Upper lobe of right lung (tissue), 1 donor: ENCODE results near the gene NTM. TPM values are rescaled to one million over a fixed set of nuclear protein-coding genes. Genes with fewer than 3 reads are reported as not detected.

Experiments
- ATAC-seq: fragments of 200-7000 bp; cut with Tn5 transposase; one replicate; pipeline ENCODE4 v1.9.1; 2020; ENCODE audit warnings: mild to moderate bottlenecking, moderate library complexity
- DNase-seq: peaks from one replicate; pipeline ENCODE4 v3.0.0-alpha.2; 2020
- H3K27ac ChIP-seq: fragments of 200-600 bp; one replicate; pipeline ENCODE4 v1.8.0; 2022
- H3K27me3 ChIP-seq: fragments of 200-600 bp; one replicate; pipeline ENCODE4 v1.8.0; 2022; ENCODE audit warnings: mild to moderate bottlenecking
- H3K36me3 ChIP-seq: fragments of 200-600 bp; one replicate; pipeline ENCODE4 v1.8.0; 2022
- H3K4me1 ChIP-seq: fragments of 200-600 bp; one replicate; pipeline ENCODE4 v1.8.0; 2022
- H3K4me3 ChIP-seq: fragments of 200-600 bp; one replicate; pipeline ENCODE4 v1.8.0; 2022; ENCODE audit warnings: mild to moderate bottlenecking
- H3K9me3 ChIP-seq: fragments of 200-600 bp; one replicate; pipeline ENCODE4 v1.8.0; 2022
- intact Hi-C: fragments of 100-400 bp; cut with DNase I; formaldehyde crosslinking; loops from one replicate; pipeline ENCODE4 v1.11.0; 2022
- long read RNA-seq: library from polyadenylated mRNA; unstranded; transcript quantifications from one replicate; pipeline ENCODE4 v2.0.0, GENCODE V29; 2021
- total RNA-seq: library from RNA; stranded (reverse); fragmentation: NEBNext Ultra II Directional; extraction: Animal tissue kit (Norgen Biotek cat#: 25700); gene quantifications from one replicate; pipeline ENCODE4 v1.2.1, GENCODE V29; 2021
- TF ChIP-seq, protein P1 (sequence below): fragments of 200-600 bp; IDR thresholded peaks from one replicate; pipeline ENCODE4 v1.8.0; 2022; ENCODE audit warnings: antibody characterized with exemption
- donor health status: DM: no; HTN: yes; CAD: no; lungs with severe emphysema.

NTM gene
- total RNA-seq = 3.7 TPM
- long read RNA-seq, partial matches to known transcripts = 0 of 1 reads
- long read RNA-seq, other reads (novel, unspliced or antisense) = 0 of 1 reads

DNA sequence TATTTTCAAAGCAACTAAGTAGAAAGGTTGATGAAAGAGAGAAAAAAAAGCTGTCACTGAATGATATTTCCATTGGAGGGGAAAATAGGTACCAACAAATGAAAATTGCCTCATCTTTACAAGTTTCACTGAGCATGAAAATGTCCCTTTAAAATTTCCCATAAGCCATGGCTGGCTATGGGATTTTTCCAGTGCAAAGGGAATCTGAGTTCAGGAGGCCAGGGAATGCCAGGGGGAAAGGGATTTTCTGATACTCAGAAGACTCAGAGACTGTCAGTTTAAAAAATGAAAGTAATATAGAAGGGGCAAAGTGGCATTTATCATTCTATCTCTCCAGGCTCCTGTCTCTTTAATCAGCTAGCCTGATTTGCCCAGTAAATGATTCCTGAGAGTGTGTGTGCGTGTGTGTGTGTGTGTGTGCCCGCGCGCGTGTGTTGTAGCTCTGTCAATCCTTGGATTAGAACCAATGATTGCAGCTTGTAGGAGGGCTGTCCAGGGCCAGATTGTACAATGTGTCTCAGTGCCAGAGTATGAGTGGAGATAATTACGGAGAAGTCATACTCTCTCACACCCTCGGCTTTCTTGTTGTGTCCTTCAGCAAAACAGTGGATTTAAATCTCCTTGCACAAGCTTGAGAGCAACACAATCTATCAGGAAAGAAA lies at the start of gene NTM:
Gene NTM, plus strand, starts transcription at position 526 of the 662 bp plus-strand sequence.
- Histone ChIP-seq H3K36me3 (no peaks in the 10 kb centered on the region), H3K4me3 (no peak within 1 kb of the TSS), H3K27me3 (peaks cover 39% of the 10 kb centered on the region), H3K27ac (no peak within 1 kb of the TSS), H3K9me3 (no peaks in the 10 kb centered on the region), H3K4me1 (peaks cover 5% of the 10 kb centered on the region)
- ATAC-seq (peak; percentile 81), DNase-seq (no peak)
- intact Hi-C loops = no loop called here
- TF ChIP-seq, protein P1, sequence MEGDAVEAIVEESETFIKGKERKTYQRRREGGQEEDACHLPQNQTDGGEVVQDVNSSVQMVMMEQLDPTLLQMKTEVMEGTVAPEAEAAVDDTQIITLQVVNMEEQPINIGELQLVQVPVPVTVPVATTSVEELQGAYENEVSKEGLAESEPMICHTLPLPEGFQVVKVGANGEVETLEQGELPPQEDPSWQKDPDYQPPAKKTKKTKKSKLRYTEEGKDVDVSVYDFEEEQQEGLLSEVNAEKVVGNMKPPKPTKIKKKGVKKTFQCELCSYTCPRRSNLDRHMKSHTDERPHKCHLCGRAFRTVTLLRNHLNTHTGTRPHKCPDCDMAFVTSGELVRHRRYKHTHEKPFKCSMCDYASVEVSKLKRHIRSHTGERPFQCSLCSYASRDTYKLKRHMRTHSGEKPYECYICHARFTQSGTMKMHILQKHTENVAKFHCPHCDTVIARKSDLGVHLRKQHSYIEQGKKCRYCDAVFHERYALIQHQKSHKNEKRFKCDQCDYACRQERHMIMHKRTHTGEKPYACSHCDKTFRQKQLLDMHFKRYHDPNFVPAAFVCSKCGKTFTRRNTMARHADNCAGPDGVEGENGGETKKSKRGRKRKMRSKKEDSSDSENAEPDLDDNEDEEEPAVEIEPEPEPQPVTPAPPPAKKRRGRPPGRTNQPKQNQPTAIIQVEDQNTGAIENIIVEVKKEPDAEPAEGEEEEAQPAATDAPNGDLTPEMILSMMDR = no peak

DNA sequence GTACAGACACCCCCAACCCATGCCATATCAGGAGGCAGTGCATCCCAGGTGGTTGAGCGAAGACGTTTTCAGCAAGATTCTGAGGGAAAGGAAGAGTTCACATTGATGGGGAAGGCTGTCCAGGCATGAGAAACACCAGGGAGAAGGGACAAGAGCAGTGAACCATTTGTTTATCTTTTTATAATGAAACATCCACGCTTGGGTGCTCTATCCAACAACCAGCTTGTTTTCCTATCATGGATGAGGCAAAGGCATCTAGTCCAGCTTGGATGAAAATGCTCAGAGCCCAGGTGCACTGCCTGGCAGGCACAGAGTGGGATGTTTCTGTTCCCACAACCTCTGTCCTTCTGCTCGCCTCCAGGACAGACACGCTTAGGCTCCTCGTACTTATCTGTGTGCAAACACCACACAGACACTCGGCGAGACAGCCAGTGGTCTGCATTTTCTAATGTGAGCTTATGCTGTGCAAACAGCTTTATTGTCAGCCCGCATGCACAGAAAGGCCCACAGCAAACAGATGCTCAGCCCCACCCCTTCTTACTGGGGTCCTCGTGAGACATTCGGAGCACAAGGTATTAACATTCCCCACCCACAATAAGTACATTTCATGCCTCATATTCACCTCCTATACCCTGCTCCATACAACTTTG lies 45.4 kb upstream of the NTM start:
- H3K4me1 ChIP-seq = no peaks in the 10 kb centered on the region
- no peaks in the 10 kb centered on the region for H3K27me3 ChIP-seq
- no peak overlapping the region for H3K4me3 ChIP-seq
- DNase-seq (no peak), ATAC-seq (no peak)
- no peak overlapping the region for H3K27ac ChIP-seq
- H3K36me3 ChIP-seq = no peaks in the 10 kb centered on the region
- intact Hi-C loops = no loop called here
- no peaks in the 10 kb centered on the region for H3K9me3 ChIP-seq
- TF ChIP-seq, protein P1 = no peak

DNA sequence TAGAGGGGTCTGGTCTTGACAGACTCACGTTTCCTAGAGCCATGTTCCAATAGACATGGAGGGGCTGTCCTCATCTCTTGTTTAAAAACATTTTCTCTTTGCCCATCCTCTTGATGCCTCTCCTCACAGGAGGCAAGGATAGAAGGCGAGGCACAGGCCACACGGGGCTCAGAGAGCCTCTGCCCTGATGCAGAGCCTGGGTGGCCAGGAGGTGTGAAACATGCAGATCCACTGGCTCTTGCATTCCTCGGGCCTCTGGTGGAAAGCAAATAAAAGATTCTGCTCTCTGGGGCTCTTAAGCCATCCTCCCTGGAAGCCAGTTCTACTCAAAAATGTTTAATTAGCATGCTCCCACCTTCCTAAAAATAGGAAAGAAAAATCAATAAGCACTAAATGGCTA lies 43.6 kb upstream of the NTM start:
- TF ChIP-seq, protein P1 = no peak
- no peak for ATAC-seq
- H3K36me3 ChIP-seq = no peaks in the 10 kb centered on the region
- no peaks in the 10 kb centered on the region for H3K9me3 ChIP-seq
- no peak for DNase-seq
- intact Hi-C loops = no loop called here
- no peak overlapping the region for H3K27ac ChIP-seq
- H3K4me3 ChIP-seq = no peak overlapping the region
- H3K27me3 ChIP-seq = no peaks in the 10 kb centered on the region
- no peaks in the 10 kb centered on the region for H3K4me1 ChIP-seq

DNA sequence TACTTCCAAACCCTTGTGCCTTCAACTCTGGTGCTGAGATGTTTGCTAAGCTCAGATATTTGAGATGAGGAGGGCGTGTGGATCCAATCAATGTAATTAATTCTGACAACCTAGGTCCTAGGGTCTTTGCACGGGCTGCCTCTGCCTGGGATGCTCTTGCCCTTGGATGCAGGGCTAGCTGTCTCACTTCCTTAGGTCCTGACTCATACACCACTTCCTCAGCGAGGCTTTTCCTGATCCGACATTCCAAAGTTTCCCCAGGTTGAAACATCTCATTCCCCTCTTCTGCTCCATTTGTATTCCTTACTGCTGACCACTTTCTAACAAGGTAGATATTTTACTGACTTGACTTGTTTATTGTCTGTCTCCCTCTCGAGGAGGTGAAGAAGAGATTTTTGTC lies 43.0 kb upstream of the NTM start:
- TF ChIP-seq, protein P1 = no peak
- Histone ChIP-seq H3K9me3 (no peaks in the 10 kb centered on the region), H3K27ac (no peak overlapping the region), H3K36me3 (no peaks in the 10 kb centered on the region), H3K4me1 (no peaks in the 10 kb centered on the region), H3K4me3 (no peak overlapping the region), H3K27me3 (no peaks in the 10 kb centered on the region)
- ATAC-seq (no peak), DNase-seq (no peak)
- intact Hi-C loops = no loop called here

DNA sequence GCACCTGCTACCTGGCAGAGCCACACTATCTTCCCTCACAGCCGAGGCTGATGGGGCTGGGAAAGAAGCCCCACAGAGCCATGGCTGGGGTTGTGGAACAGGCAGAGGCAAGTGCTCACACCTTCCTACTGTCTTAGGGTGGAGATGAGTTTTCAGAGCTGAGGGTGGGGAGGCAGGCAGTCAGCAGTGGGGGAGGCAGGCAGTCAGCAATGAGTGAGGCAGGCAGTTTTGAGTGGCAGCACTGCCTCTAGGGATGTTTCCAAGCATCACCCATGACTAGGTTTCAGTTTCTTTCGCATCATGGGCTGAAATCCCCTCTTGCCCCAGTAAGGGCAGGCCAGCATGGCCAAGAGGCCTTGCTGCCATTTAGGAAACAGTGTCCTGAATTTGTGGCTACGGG lies 41.6 kb upstream of the NTM start:
- H3K9me3 ChIP-seq = no peaks in the 10 kb centered on the region
- DNase-seq (no peak), ATAC-seq (no peak)
- H3K36me3 ChIP-seq = no peaks in the 10 kb centered on the region
- H3K27ac ChIP-seq = no peak overlapping the region
- H3K27me3 ChIP-seq = no peaks in the 10 kb centered on the region
- intact Hi-C loops = no loop called here
- H3K4me3 ChIP-seq = no peak overlapping the region
- TF ChIP-seq, protein P1 = no peak
- H3K4me1 ChIP-seq = no peaks in the 10 kb centered on the region
